Ovary (tissue), 3 donors: ENCODE measurements around the gene CSH2.
"Not testable (repeated sequence)": the region's sequence is repeated elsewhere in the genome, so short reads cannot be mapped to it uniquely, and the experiment has no call there.

Experiments
- EP300 ChIP-seq: sonication (generic); formaldehyde crosslinking; IDR thresholded peaks from one replicate; pipeline ENCODE4 v1.6.1; 2017; ENCODE audit warnings: antibody characterized with exemption
- POLR2A ChIP-seq: fragments of 450-650 bp; IDR thresholded peaks from one replicate; pipeline ENCODE4 v1.6.1; 2017; ENCODE audit warnings: antibody characterized with exemption, mild to moderate bottlenecking, moderate library complexity
- TF ChIP-seq, protein P1 (sequence below), 3 donors: fragments of 450-650 bp in 2 of 3; fragments of 200-600 bp in 1 of 3; IDR thresholded peaks; one replicate each; pipeline versions ENCODE4 v1.5.1 to v1.8.0; 2016 to 2022; ENCODE audit warnings: antibody characterized with exemption in 3 of 3, mild to moderate bottlenecking in 1 of 3
- donor health status: DM: no; HTN: no; CAD: no.

DNA sequence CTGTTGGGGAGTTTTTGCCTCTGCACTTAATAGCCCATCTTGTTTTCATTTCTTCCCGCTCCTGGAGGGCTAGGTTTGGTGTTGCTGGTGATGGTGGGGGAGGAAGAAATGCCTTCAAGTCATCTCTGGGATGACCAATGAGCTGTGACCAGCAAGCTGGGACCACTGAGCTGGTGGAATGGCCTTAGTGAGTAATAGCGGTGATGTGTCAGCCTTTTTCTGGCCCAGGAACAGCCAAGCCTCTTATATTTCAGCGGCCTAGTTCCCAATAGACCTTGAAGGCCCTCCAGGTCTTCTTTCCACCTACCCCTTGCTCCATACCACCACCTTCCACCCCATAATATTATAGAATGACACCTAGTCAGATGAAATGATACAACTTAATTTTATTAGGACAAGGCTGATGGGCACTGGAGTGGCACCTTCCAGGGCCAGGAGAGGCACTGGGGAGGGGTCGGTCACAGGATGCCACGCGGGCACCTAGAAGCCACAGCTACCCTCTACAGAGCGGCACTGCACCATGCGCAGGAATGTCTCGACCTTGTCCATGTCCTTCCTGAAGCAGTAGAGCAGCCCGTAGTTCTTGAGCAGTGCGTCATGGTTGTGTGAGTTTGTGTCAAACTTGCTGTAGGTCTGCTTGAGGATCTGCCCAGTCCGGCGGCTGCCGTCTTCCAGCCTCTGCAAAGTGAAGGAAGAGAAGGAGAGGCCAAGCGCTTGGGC lies 1.7 kb downstream of the CSH2 start:
- TF ChIP-seq EP300, POLR2A: not testable (repeated sequence)
- TF ChIP-seq, protein P1, sequence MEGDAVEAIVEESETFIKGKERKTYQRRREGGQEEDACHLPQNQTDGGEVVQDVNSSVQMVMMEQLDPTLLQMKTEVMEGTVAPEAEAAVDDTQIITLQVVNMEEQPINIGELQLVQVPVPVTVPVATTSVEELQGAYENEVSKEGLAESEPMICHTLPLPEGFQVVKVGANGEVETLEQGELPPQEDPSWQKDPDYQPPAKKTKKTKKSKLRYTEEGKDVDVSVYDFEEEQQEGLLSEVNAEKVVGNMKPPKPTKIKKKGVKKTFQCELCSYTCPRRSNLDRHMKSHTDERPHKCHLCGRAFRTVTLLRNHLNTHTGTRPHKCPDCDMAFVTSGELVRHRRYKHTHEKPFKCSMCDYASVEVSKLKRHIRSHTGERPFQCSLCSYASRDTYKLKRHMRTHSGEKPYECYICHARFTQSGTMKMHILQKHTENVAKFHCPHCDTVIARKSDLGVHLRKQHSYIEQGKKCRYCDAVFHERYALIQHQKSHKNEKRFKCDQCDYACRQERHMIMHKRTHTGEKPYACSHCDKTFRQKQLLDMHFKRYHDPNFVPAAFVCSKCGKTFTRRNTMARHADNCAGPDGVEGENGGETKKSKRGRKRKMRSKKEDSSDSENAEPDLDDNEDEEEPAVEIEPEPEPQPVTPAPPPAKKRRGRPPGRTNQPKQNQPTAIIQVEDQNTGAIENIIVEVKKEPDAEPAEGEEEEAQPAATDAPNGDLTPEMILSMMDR (IDR thresholded peaks at IDR 0.05) = not testable (repeated sequence)
